KOPT-K1 (cell line): Measurements from ENCODE around the gene NR6A1.

ENCODE experiments used
- H3K27ac ChIP-seq: fragments of 200-600 bp; sonication (generic); 2 replicates; pipeline ENCODE4 v1.5.1; 2016; ENCODE audit warnings: antibody characterized with exemption, mild to moderate bottlenecking, low read depth, low read length; ENCODE audit not compliant: poor library complexity, severe bottlenecking
- H3K36me3 ChIP-seq: fragments of 200-600 bp; sonication (generic); 2 replicates; pipeline ENCODE4 v1.5.1; 2017; ENCODE audit warnings: antibody characterized with exemption, mild to moderate bottlenecking, low read length, moderate library complexity; ENCODE audit not compliant: insufficient read depth
- H3K9me3 ChIP-seq: fragments of 200-600 bp; sonication (generic); 2 replicates; pipeline ENCODE4 v1.5.1; 2017; ENCODE audit warnings: antibody characterized with exemption, low read length, mild to moderate bottlenecking; ENCODE audit not compliant: insufficient read depth, poor library complexity, severe bottlenecking

The NR6A1 gene

GRCh38 chr9:124552273-124552605, 218.9 kb downstream of the NR6A1 start:
- Histone ChIP-seq H3K36me3 (no peaks in the 10 kb centered on the region), H3K9me3 (no peaks in the 10 kb centered on the region), H3K27ac (no peak overlapping the region)

GRCh38 chr9:124551472-124552272, 219.4 kb downstream of the NR6A1 start:
- Histone ChIP-seq H3K27ac (no peak overlapping the region), H3K36me3 (no peaks in the 10 kb centered on the region), H3K9me3 (no peaks in the 10 kb centered on the region)

GRCh38 chr9:124550072-124550471, 221.0 kb downstream of the NR6A1 start:
- H3K27ac ChIP-seq = no peak overlapping the region
- no peaks in the 10 kb centered on the region for H3K9me3 ChIP-seq

GRCh38 chr9:124549016-124549415, 222.1 kb downstream of the NR6A1 start:
- H3K36me3 ChIP-seq = no peaks in the 10 kb centered on the region
- no peak overlapping the region for H3K27ac ChIP-seq
- no peaks in the 10 kb centered on the region for H3K9me3 ChIP-seq

More at GRCh38 chr9:124550072-124550471, 221.0 kb downstream of the NR6A1 start:
- no peaks in the 10 kb centered on the region for H3K36me3 ChIP-seq

GRCh38 chr9:124544535-124544934, 226.6 kb downstream of the NR6A1 start:
- Histone ChIP-seq H3K27ac (no peak overlapping the region), H3K36me3 (no peaks in the 10 kb centered on the region), H3K9me3 (no peaks in the 10 kb centered on the region)

GRCh38 chr9:124541824-124542223, 229.3 kb downstream of the NR6A1 start:
- no peaks in the 10 kb centered on the region for H3K36me3 ChIP-seq

GRCh38 chr9:124537926-124538325, 233.2 kb downstream of the NR6A1 start:
- H3K9me3 ChIP-seq = no peaks in the 10 kb centered on the region
- H3K36me3 ChIP-seq = no peaks in the 10 kb centered on the region
- no peak overlapping the region for H3K27ac ChIP-seq

More at GRCh38 chr9:124541824-124542223, 229.3 kb downstream of the NR6A1 start:
- Histone ChIP-seq H3K27ac (no peak overlapping the region), H3K9me3 (no peaks in the 10 kb centered on the region)

- Histone ChIP-seq H3K27ac (no peak overlapping the region), H3K9me3 (no peaks in the 10 kb centered on the region), H3K36me3 (no peaks in the 10 kb centered on the region)
Measured at GRCh38 chr9:124535846-124536245, 235.3 kb downstream of the NR6A1 start.

GRCh38 chr9:124532897-124533296, 238.2 kb downstream of the NR6A1 start:
- Histone ChIP-seq H3K27ac (no peak overlapping the region), H3K36me3 (no peaks in the 10 kb centered on the region)

GRCh38 chr9:124531115-124531514, 240.0 kb downstream of the NR6A1 start:
- Histone ChIP-seq H3K36me3 (no peaks in the 10 kb centered on the region), H3K9me3 (no peaks in the 10 kb centered on the region), H3K27ac (no peak overlapping the region)

More at GRCh38 chr9:124532897-124533296, 238.2 kb downstream of the NR6A1 start:
- H3K9me3 ChIP-seq = no peaks in the 10 kb centered on the region

GRCh38 chr9:124530246-124530645, 240.9 kb downstream of the NR6A1 start:
- H3K36me3 ChIP-seq = no peaks in the 10 kb centered on the region
- no peak overlapping the region for H3K27ac ChIP-seq

GRCh38 chr9:124527781-124528180, 243.3 kb downstream of the NR6A1 start:
- Histone ChIP-seq H3K27ac (no peak overlapping the region), H3K36me3 (no peaks in the 10 kb centered on the region)

More at GRCh38 chr9:124530246-124530645, 240.9 kb downstream of the NR6A1 start:
- H3K9me3 ChIP-seq = no peaks in the 10 kb centered on the region

GRCh38 chr9:124526174-124526573, 244.9 kb downstream of the NR6A1 start:
- H3K36me3 ChIP-seq = no peaks in the 10 kb centered on the region
- H3K27ac ChIP-seq = no peak overlapping the region
- no peaks in the 10 kb centered on the region for H3K9me3 ChIP-seq

More at GRCh38 chr9:124527781-124528180, 243.3 kb downstream of the NR6A1 start:
- no peaks in the 10 kb centered on the region for H3K9me3 ChIP-seq

- Histone ChIP-seq H3K27ac (no peak overlapping the region), H3K36me3 (no peaks in the 10 kb centered on the region), H3K9me3 (no peaks in the 10 kb centered on the region)
Measured at GRCh38 chr9:124522121-124523098, 248.7 kb downstream of the NR6A1 start.

- no peak overlapping the region for H3K27ac ChIP-seq
Measured at GRCh38 chr9:124521142-124521541, 250.0 kb downstream of the NR6A1 start.

More at GRCh38 chr9:124521142-124521541, 250.0 kb downstream of the NR6A1 start:
- Histone ChIP-seq H3K36me3 (no peaks in the 10 kb centered on the region), H3K9me3 (no peaks in the 10 kb centered on the region)
